ENCODE results near the gene TREML4. TPM values are rescaled to one million over a fixed set of nuclear protein-coding genes. Genes with fewer than 3 reads are reported as not detected.

TREML4 gene
- total RNA-seq, 4 donors from 2014 or later = not detected

- Histone ChIP-seq H3K36me3 (no peaks in the 10 kb centered on the region), H3K27ac (no peak overlapping the region), H3K9me3 (no peaks in the 10 kb centered on the region), H3K4me1 (no peaks in the 10 kb centered on the region), H3K27me3 (no peaks in the 10 kb centered on the region), H3K4me3 (no peak overlapping the region)
- in situ Hi-C loops (cut with MboI; ENCODE audit: low pct_ligation_motif_present in 1 of 4, low pct_unique_long_range_greater_than_20kb in 1 of 4, low sequenced_read_pairs in 3 of 4) (no loop called here), intact Hi-C loops (cut with DNase I; ENCODE audit: low total_unique reads) (no loop called here)
- WGBS, 2 donors (ENCODE audit: low coverage in 1 of 2) = 50 to 61% methylated on average over 4 to 5 of the region's 5 CpGs
- TF ChIP-seq EP300 (IDR thresholded peaks at IDR 0.05; ENCODE audit: low read depth) (no peak), CTCF (IDR thresholded peaks at IDR 0.05) (no peak), POLR2A (IDR thresholded peaks at IDR 0.05) (no peak), POLR2AphosphoS5 (IDR thresholded peaks at IDR 0.05) (no peak)
- no peak for DNase-seq
Observed at GRCh38 chr6:41193884-41194283, 34.3 kb upstream of the TREML4 start.

- WGBS, 2 donors (ENCODE audit: low coverage in 1 of 2) = 94% methylated on average over 3 of the region's 3 CpGs; no CpG with 5 or more reads in 1 of the 2 donors
- H3K36me3 ChIP-seq = no peaks in the 10 kb centered on the region
- no peaks in the 10 kb centered on the region for H3K27me3 ChIP-seq
- DNase-seq = no peak
- TF ChIP-seq POLR2AphosphoS5 (IDR thresholded peaks at IDR 0.05) = no peak
- no peaks in the 10 kb centered on the region for H3K4me1 ChIP-seq
- no peak overlapping the region for H3K4me3 ChIP-seq
- intact Hi-C loops (cut with DNase I; ENCODE audit: low total_unique reads) = no loop called here
- in situ Hi-C loops (cut with MboI; ENCODE audit: low pct_ligation_motif_present in 1 of 4, low pct_unique_long_range_greater_than_20kb in 1 of 4, low sequenced_read_pairs in 3 of 4) = no loop called here
- H3K27ac ChIP-seq = no peak overlapping the region
- H3K9me3 ChIP-seq = no peaks in the 10 kb centered on the region
Observed at GRCh38 chr6:41194386-41194785, 33.8 kb upstream of the TREML4 start.

- no peak for TF ChIP-seq POLR2A (IDR thresholded peaks at IDR 0.05)
- TF ChIP-seq POLR2AphosphoS5 (IDR thresholded peaks at IDR 0.05) = no peak
- no peak for TF ChIP-seq EP300 (IDR thresholded peaks at IDR 0.05; ENCODE audit: low read depth)
- TF ChIP-seq CTCF (IDR thresholded peaks at IDR 0.05) = no peak
- Histone ChIP-seq H3K4me1 (peaks cover 0 to 7% (median 0%) of the 10 kb centered on the region in 4 donors), H3K9me3 (no peaks in the 10 kb centered on the region), H3K4me3 (no peak overlapping the region), H3K27me3 (no peaks in the 10 kb centered on the region), H3K27ac (no peak overlapping the region), H3K36me3 (no peaks in the 10 kb centered on the region)
- in situ Hi-C loops (cut with MboI; ENCODE audit: low pct_ligation_motif_present in 1 of 4, low pct_unique_long_range_greater_than_20kb in 1 of 4, low sequenced_read_pairs in 3 of 4) (no loop called here), intact Hi-C loops (cut with DNase I; ENCODE audit: low total_unique reads) (no loop called here)
- DNase-seq = no peak
- 85 to 99% methylated on average over 3 of the region's 3 CpGs for WGBS, 2 donors (ENCODE audit: low coverage in 1 of 2)
Observed at GRCh38 chr6:41197234-41197633, 30.9 kb upstream of the TREML4 start.

GRCh38 chr6:41199552-41200246 is 28.4 kb upstream of the TREML4 start:
- DNase-seq = no peak
- Histone ChIP-seq H3K9me3 (no peaks in the 10 kb centered on the region), H3K4me1 (peaks cover 0 to 7% (median 0%) of the 10 kb centered on the region in 4 donors), H3K4me3 (no peak overlapping the region), H3K36me3 (no peaks in the 10 kb centered on the region), H3K27ac (peak overlapping the region in 3 of 4 donors; percentile 0 to 42 (median 11)), H3K27me3 (no peaks in the 10 kb centered on the region)
- in situ Hi-C loops (cut with MboI; ENCODE audit: low pct_ligation_motif_present in 1 of 4, low pct_unique_long_range_greater_than_20kb in 1 of 4, low sequenced_read_pairs in 3 of 4) = no loop called here
- intact Hi-C loops (cut with DNase I; ENCODE audit: low total_unique reads) = no loop called here
- WGBS, 2 donors (ENCODE audit: low coverage in 1 of 2) = 70% methylated on average over 1 of the region's 1 CpG; no CpG with 5 or more reads in 1 of the 2 donors
- TF ChIP-seq EP300 (IDR thresholded peaks at IDR 0.05; ENCODE audit: low read depth) (no peak), POLR2AphosphoS5 (IDR thresholded peaks at IDR 0.05) (no peak), CTCF (IDR thresholded peaks at IDR 0.05) (no peak), POLR2A (IDR thresholded peaks at IDR 0.05) (no peak)

All from transverse colon (tissue), 4 donors.